EH (cell line): ENCODE measurements around the gene OTOS.

Source experiments
- DNase-seq: peaks from one replicate; pipeline ENCODE4 v3.0.0-alpha.2; 2015; ENCODE audit warnings: low read depth

OTOS gene

GRCh38 chr2:240136013-240136670, 4.3 kb downstream of the OTOS start, which contains the start of gene COPS9:
Gene COPS9, minus strand, starts transcription at chr2:240136305. Its CDS starts 21 bp downstream, at chr2:240136284.
- peak; percentile 86 for DNase-seq

DNA sequence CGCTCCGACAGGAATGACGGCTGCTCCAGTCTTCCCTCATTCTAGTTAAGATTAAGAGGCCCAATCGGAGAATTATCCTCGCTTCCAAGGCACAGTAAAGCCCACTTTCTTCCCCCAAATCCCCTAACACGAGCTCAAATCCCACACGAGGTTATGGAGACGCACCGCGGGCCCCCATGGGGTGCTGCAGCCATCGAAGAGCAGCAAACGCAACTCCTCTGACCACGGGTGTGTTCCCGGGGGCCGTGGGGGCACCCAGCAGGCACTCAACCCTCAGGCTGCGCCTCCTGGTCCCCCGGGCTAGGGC, 4.8 kb downstream of the OTOS start:
- DNase-seq: no peak

- DNase-seq: no peak
Measured at GRCh38 chr2:240134956-240135520, 5.4 kb downstream of the OTOS start.

DNA sequence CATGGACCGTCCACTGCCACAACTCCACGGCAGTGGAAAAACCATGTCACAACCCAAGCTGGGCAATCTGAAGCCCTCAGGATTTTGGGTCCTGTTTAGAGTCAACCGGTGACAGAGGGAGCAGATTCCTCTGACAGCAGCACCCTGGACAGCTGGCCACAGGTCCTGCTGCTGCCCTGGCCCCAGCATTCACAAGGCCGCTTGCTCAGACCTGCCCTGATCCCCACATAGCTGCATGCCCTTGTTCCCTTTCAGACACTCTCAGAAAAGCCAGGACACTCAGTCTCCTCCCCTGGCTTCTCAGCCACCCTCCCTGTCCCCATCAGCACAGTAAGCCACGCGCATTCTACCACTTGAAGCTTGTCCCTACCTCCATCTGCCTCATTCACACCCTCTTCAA, 6.0 kb downstream of the OTOS start:
- DNase-seq: no peak

DNA sequence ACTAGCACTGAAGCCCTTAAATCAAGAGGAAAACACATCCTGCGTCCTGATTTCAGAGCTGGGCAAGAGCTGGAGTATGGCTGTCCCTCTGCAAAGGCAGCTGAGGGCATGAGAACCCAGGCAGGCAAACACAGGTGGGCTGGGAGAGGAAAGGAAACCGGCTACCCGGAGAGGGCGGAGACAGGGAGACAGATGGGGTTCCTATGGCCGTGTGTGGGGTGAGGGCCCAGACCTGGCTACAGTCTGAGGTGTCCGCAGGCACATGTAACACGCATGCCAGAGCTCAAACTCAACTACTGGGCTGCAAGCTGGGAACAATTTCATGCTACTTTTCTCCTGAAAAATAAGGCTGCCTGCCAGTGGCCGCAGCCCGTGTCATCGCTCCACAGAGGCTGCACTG, 7.1 kb downstream of the OTOS start:
- no peak for DNase-seq

DNA sequence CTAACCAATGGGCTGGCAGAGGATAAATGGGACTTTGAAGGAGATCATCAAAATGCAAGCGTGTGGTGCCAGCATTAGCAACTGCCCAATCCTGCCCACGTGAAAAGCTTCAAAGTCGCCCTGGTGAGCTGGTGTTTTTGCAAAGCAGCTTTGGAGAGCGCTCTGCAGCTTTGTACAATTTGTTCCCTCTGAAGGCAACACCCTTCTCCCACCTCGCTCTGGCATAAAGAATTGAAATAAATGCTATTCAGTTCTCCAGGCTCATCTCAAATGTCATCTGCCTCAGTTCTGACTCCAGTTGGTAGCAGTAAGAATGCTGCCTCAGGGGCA, 7.8 kb downstream of the OTOS start:
- DNase-seq: no peak

- DNase-seq: no peak
Measured at GRCh38 chr2:240131941-240132650, 8.4 kb downstream of the OTOS start.

DNA sequence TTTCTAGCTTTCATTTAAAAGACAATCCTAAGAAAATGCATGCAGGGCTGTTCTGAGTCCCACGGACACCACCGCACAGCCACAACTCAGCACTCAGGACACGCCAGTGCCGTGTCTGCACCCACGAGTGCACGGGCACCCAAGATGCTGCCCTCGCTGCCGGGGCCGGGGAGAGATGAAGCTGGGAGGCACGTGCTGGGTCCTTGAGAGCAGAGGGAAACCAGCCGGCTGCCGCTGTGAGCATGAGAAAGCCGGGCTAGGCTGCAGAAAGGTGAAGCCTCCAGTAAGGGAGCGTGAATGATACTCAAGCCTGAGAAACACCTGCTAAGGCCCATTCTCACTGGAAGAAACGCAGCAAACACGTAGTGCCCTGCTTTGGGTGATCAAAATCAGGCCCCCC, 9.2 kb downstream of the OTOS start:
- DNase-seq: no peak

- DNase-seq: no peak
Measured at GRCh38 chr2:240130393-240131195, 9.9 kb downstream of the OTOS start.

DNA sequence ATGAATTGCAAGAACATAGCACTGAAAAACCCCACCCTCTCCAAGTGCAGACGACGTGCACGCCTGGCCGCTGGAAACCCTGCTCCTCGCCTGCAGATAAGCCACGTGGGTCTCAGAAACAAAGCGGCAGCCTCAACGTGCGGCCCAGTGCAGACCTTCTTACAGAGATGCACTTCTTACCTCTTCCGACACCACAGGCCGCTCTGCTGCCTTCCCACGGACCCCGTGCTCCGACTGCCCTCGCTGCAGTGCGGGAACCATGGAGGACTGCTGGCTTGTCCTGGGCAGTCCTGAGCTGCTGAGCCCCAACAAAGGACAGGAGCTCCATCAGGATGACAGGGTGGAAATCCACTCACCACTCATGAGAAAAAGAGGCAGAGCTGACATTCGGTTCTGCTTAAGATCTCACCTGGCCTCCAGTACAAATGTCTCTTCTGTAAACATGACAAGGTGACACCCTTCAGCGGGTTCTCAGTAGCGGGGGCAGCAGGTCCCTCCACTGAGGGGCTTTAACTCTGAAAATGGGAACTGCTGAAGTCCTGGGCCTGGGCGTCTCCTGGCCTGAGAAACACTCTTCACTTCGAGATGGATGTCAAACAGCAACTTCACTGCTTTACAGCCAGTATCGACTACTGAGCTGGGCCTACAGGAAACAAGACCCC, 10.6 kb downstream of the OTOS start:
- DNase-seq: no peak

- no peak for DNase-seq
Measured at GRCh38 chr2:240129311-240129710, 11.1 kb downstream of the OTOS start.

DNA sequence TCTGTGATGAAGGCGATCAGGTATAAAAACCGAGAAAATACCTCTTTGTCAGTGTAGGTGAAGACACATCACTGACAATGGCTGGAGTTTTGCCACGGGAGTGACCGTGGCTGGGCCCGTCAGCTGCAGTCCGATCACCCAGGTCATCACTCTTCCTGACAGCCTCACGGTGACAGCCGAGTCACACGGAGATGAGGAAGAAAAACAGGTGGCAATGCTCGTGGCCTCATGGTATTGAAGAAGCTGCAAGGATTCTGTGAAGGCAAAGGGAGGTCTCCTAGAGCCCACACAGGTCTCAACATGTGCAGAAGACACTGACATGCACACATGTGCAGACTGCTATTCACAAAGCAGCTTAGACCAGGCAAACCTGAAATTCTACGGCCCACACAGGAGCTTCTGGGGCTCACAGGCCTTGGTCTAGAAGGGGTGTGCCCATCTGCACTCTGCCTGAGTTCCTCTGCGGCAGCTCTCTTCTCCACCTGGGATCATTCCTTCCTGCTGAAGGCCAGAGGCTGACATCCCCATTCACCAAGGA, 11.8 kb downstream of the OTOS start:
- DNase-seq: no peak

DNA sequence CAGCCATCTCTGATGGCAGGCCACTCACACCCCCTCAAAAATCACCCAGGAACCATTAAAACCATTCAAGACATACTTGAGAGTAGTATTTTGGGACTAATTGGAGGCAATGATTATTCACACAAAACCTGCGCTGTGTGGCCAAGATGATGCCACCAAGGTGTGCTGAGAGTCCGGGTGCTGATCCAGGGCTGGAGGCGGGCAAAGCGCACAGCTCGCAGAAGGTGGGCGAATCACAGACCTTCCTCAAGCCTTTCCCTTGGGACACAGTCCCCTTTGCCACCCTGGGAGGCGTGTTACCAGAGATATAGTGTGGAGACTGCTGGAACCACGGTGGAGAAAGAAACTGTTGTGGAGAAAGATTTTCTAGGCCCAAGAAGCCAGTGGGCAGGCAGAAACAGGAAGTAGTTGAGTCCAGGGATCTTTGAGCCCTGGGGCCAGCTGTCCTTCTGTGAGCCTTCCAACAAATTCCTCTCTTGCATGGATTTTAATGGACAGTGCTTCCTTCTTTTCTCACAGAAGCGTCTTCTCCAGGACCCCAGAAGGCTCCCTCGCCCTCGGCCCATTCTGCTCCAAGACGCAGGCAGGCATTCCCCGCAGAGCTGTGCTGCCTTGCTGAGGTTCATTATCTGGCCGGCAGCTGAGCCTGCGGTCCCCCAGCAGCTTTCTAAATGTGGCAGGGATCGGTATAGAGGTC, 12.4 kb downstream of the OTOS start:
- no peak for DNase-seq

DNA sequence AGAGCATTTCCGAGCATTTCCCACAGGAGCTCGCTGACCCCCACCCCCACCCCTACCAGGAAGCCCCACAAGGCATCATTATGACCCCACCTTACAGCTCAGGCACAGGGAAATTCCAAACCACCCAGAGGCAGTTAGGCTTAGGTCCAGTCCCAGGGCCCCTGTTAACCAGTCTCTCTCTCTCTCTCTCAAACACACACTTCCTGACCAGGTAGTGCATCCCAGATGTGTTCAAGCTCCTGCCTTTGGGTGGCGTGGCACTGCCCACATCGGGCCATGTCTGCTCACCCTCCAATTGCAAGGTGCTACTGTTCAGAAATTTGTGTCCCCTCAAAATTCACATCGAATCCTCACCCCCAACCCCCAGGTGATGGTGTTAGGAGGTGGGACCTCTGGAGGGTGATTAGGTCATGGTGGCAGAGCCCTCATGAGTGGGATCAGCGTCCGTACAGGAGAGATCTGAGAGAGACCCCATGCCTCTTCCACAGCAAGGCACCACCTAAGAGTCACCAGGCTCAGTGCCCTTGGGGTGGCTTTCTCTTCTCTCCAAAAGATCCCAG, 13.2 kb downstream of the OTOS start:
- DNase-seq: no peak

DNA sequence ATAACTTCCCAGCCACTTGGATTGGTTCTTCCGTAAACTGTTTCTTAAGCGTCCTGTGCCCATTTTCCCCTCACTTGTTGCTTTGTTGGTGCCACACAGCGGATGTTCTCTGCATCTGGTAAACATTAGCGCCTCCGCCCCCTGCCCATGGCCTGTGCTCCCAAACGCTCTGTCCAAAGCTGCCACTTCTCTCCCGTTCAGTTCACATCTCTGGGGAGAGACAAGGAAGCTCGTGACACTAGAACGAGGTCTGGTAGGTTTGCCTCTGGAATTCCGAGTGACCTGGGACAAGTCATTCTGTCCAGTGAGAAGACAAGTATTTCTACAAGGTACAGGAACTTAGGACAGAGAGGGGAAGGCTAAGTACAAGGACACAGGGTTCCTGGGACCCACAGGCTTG, 13.7 kb downstream of the OTOS start:
- DNase-seq: no peak

DNA sequence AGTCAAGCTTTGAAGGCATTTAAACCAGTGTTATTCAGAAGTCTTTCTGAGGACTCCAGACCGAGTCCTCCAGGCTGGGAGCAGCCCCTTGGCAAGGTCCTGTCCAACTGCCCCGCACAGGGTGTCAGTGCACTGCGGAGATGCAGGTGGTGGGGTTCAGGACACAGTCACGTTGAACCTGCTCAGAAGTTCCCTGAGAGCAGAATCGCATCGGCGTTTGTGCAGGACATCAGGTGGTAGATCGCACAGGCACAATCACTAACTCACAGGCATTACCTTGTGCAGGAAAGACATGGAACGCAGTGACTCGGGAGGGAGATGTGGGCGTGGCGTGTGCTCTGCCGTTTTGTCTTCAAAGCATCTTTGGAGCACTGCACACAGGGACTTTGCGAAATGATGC, 14.7 kb downstream of the OTOS start:
- DNase-seq: no peak

DNA sequence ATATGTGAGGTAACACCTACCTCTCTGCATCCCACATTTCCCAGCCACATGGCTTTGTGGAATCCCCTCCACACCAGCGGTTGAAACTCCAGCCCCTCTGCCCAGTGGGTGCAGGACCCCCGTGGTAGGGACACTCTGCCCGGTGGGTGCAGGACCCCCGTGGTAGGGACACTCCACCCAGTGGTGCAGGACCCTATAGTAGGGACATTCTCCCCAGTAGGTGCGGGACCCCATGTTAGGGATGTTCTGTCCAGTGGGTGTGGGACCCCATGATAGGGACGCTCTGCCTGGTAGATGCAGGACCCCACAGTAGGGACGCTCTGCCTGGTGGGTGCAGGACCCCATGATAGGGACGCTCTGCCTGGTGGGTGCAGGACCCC, 15.8 kb downstream of the OTOS start:
- no peak for DNase-seq

DNA sequence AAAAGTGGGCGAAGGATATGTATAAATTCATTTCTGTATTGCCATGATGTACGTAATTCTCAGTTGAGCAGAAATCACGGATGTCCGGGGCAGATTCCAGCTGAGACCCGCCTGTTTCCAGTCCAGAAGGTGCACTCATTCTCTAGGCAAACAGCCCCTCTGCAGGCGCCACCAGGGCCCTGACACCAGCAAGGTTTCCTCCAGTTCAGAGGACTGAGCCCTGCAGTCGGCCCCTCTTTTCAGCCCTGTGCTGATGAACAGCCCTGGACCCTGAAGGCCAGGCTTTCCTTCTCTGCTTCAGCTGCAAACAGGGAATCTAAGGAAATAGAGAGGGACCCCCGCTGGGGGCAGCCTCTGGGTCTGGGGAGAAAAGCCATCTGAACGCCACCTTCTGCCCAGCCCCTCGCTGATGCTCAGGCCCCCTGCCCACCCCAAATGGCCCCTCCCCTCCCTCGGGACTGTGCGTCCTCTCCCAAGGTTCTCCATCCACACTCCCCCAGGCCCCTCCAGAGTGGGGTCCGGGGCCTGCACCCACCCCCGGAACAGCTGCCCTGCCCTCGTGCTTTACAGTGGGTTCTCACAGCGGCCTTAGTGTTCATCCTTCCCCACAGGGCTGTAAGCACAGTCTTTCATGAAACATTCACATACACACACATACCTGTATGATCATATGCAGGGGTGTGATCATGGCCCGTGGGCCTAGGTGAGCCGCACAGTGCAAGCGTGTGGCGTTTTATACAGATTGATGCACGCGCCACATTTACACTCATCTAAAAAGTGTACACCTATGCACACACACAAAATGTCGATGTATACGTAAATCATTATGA, 16.4 kb downstream of the OTOS start:
- DNase-seq: no peak

- no peak for DNase-seq
Measured at GRCh38 chr2:240121675-240122074, 18.8 kb downstream of the OTOS start.

- DNase-seq: no peak
Measured at GRCh38 chr2:240121190-240121589, 19.3 kb downstream of the OTOS start.
